ENCODE measurements around the gene IFNA7. TPM values are rescaled to one million over a fixed set of nuclear protein-coding genes. Genes with fewer than 3 reads are reported as not detected.
A peak's percentile ranks its signal among the peaks of the same experiment; 100 is the strongest.
"Not testable (repeated sequence)": the region's sequence is repeated elsewhere in the genome, so short reads cannot be mapped to it uniquely, and the experiment has no call there.

Gene IFNA7
- total and polyA plus RNA-seq, 2 donors (not counting 1 experiment from before 2014, with no cell fraction given), result not detected

DNA sequence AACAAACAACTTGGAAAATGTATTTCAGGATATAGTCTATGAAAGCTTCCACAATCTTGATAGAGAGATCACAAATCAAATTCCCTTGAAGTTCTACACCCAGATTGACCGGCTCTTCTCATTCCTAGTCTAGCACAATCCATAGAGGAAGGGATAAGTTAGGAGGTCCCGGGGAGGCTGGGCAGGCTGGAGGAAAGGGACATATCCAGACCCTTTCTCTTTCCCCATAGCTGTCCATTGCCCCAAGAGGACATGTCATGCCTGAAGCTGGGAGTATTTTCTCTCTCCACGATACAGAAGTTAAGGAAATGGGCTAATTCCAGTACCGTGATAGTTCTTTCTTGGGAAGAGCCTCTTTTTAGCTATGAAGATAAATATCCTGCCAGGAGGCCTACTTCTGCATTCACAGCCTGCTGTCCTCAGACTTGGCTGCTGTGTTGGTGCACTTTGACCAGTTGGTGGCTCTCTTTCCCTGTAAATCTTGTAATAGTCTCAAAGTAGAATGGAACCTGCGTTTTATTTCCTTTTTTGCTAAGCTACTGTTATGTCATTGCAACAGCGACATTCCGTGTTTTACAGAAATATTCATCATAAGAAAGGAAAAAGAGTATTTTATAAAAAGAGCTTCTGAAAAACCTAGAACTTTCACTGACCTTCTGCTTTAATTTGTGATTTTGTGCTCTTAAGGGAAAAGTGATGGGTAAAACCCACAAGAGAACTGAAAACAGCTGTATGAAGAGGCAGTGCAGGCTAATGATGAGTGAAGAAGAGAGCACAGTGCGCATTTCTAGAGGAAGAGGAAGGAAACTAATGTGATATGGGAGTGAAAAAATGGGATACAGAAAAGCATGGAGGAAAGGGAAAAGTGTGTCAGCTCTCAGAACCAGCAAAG is 33.7 kb upstream of the IFNA7 start:
- peak; percentile 34 to 59 for DNase-seq (ENCODE audit: low read depth in 2 of 2)
- H3K9me3 ChIP-seq (ENCODE audit: control insufficient read depth, insufficient read depth, low read depth, low read length); H3K27ac ChIP-seq (ENCODE audit: insufficient read depth, low read length); H4K20me1 ChIP-seq (ENCODE audit: control insufficient read depth, extremely low read depth, insufficient read depth, low read length); H3K36me3 ChIP-seq (ENCODE audit: control insufficient read depth, insufficient read depth, low read length); H3K79me2 ChIP-seq (ENCODE audit: control insufficient read depth, insufficient read depth, low read length); H3K27me3 ChIP-seq (ENCODE audit: control insufficient read depth, insufficient read depth, low read length); H3K4me3 ChIP-seq (replicated peaks in 1 of 4; ENCODE audit: control extremely low read depth in 1 of 4, insufficient read depth in 1 of 4, low read depth in 3 of 4, low read length in 4 of 4); H3K4me1 ChIP-seq (ENCODE audit: control insufficient read depth, extremely low read depth, insufficient read depth, low read length); H3K4me2 ChIP-seq (ENCODE audit: extremely low read depth, insufficient read depth, low read length); H2AFZ ChIP-seq (ENCODE audit: low read length); H3K9ac ChIP-seq (ENCODE audit: insufficient read depth, low read length): not testable (repeated sequence)
- TF ChIP-seq, protein P1, sequence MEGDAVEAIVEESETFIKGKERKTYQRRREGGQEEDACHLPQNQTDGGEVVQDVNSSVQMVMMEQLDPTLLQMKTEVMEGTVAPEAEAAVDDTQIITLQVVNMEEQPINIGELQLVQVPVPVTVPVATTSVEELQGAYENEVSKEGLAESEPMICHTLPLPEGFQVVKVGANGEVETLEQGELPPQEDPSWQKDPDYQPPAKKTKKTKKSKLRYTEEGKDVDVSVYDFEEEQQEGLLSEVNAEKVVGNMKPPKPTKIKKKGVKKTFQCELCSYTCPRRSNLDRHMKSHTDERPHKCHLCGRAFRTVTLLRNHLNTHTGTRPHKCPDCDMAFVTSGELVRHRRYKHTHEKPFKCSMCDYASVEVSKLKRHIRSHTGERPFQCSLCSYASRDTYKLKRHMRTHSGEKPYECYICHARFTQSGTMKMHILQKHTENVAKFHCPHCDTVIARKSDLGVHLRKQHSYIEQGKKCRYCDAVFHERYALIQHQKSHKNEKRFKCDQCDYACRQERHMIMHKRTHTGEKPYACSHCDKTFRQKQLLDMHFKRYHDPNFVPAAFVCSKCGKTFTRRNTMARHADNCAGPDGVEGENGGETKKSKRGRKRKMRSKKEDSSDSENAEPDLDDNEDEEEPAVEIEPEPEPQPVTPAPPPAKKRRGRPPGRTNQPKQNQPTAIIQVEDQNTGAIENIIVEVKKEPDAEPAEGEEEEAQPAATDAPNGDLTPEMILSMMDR (conservative IDR thresholded peaks at IDR 0.05 in 1 of 2, IDR thresholded peaks at IDR 0.05 in 1 of 2; ENCODE audit: low read depth in 1 of 2, low read length in 2 of 2), result peak; percentile 42 to 67

DNA sequence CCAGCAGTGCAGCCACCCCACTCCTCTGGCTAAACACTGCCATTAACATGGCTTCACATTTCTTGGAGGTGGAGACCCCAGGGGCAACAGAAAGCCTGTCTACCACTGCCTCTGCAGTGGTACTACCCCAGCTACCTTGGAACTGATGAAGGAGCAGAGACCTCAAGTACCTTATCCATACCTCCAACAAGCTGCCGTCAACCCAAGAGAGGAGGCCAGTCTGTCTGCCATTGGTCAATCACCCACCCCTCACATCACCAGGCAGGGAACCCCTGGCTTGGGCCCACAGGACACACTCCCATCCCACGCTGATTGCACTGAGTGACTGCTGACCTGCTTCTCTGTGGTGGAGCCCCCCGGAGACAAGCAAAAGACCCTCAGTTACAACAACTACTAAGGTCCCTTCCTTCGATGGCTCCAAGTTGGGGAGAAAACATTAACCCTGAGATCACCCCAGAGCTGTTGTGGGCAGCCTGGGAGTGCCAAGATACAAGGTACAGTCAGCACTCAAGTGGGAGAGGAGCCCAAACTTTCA is 32.2 kb upstream of the IFNA7 start:
- TF ChIP-seq, protein P1 (conservative IDR thresholded peaks at IDR 0.05 in 1 of 2, IDR thresholded peaks at IDR 0.05 in 1 of 2; ENCODE audit: low read depth in 1 of 2, low read length in 2 of 2), result no peak
- TF ChIP-seq EZH2 (IDR thresholded peaks at IDR 0.05; ENCODE audit: low read length, missing control alignments), result no peak
- no peaks in the 10 kb centered on the region for H3K79me2 ChIP-seq (ENCODE audit: control insufficient read depth, insufficient read depth, low read length)
- no peaks in the 10 kb centered on the region for H3K36me3 ChIP-seq (ENCODE audit: control insufficient read depth, insufficient read depth, low read length)
- H3K27me3 ChIP-seq (ENCODE audit: control insufficient read depth, insufficient read depth, low read length), result no peaks in the 10 kb centered on the region
- H3K4me1 ChIP-seq (ENCODE audit: control insufficient read depth, extremely low read depth, insufficient read depth, low read length), result no peaks in the 10 kb centered on the region
- DNase-seq (ENCODE audit: low read depth in 2 of 2), result no peak
- no peak overlapping the region for H2AFZ ChIP-seq (ENCODE audit: low read length)
- no peaks in the 10 kb centered on the region for H4K20me1 ChIP-seq (ENCODE audit: control insufficient read depth, extremely low read depth, insufficient read depth, low read length)
- no peak overlapping the region for H3K27ac ChIP-seq (ENCODE audit: insufficient read depth, low read length)
- no peak overlapping the region for H3K4me2 ChIP-seq (ENCODE audit: extremely low read depth, insufficient read depth, low read length)
- H3K9ac ChIP-seq (ENCODE audit: insufficient read depth, low read length), result no peak overlapping the region
- no peak overlapping the region for H3K4me3 ChIP-seq (replicated peaks in 1 of 4; ENCODE audit: control extremely low read depth in 1 of 4, insufficient read depth in 1 of 4, low read depth in 3 of 4, low read length in 4 of 4)
- H3K9me3 ChIP-seq (ENCODE audit: control insufficient read depth, insufficient read depth, low read depth, low read length), result no peaks in the 10 kb centered on the region

DNA sequence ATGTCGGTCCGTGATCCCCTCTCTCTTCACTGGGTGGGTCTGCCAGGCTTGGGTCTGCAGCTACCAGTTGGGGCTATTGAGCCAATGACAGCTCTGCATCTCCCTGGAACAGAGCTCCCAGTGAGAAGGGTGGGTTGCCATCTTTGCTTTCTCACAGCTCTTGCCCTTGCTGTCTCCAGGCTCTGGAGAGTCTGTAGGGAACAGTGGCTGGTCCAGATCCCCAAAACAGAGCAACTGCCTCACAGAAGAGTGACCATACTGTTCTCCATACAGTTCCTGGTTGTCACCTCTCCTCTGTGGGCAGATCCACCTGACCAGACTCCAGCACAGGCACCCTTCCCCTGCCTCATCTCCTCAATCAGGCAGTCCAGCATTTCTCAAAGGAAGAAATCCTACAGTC is 31.3 kb upstream of the IFNA7 start:
- Histone ChIP-seq H2AFZ (ENCODE audit: low read length) (no peak overlapping the region), H3K4me1 (ENCODE audit: control insufficient read depth, extremely low read depth, insufficient read depth, low read length) (no peaks in the 10 kb centered on the region), H3K4me2 (ENCODE audit: extremely low read depth, insufficient read depth, low read length) (no peak overlapping the region), H3K9me3 (ENCODE audit: control insufficient read depth, insufficient read depth, low read depth, low read length) (no peaks in the 10 kb centered on the region), H3K9ac (ENCODE audit: insufficient read depth, low read length) (no peak overlapping the region), H3K27ac (ENCODE audit: insufficient read depth, low read length) (no peak overlapping the region), H3K36me3 (ENCODE audit: control insufficient read depth, insufficient read depth, low read length) (no peaks in the 10 kb centered on the region), H4K20me1 (ENCODE audit: control insufficient read depth, extremely low read depth, insufficient read depth, low read length) (no peaks in the 10 kb centered on the region), H3K27me3 (ENCODE audit: control insufficient read depth, insufficient read depth, low read length) (no peaks in the 10 kb centered on the region), H3K79me2 (ENCODE audit: control insufficient read depth, insufficient read depth, low read length) (no peaks in the 10 kb centered on the region), H3K4me3 (replicated peaks in 1 of 4; ENCODE audit: control extremely low read depth in 1 of 4, insufficient read depth in 1 of 4, low read depth in 3 of 4, low read length in 4 of 4) (no peak overlapping the region)
- TF ChIP-seq, protein P1 (conservative IDR thresholded peaks at IDR 0.05 in 1 of 2, IDR thresholded peaks at IDR 0.05 in 1 of 2; ENCODE audit: low read depth in 1 of 2, low read length in 2 of 2), result no peak
- no peak for TF ChIP-seq EZH2 (IDR thresholded peaks at IDR 0.05; ENCODE audit: low read length, missing control alignments)
- no peak for DNase-seq (ENCODE audit: low read depth in 2 of 2)
